Measurements from ENCODE around the gene FBXO9.
A peak's percentile ranks its signal among the peaks of the same experiment; 100 is the strongest.
"Not testable (repeated sequence)": the region's sequence is repeated elsewhere in the genome, so short reads cannot be mapped to it uniquely, and the experiment has no call there.

The FBXO9 gene

DNA sequence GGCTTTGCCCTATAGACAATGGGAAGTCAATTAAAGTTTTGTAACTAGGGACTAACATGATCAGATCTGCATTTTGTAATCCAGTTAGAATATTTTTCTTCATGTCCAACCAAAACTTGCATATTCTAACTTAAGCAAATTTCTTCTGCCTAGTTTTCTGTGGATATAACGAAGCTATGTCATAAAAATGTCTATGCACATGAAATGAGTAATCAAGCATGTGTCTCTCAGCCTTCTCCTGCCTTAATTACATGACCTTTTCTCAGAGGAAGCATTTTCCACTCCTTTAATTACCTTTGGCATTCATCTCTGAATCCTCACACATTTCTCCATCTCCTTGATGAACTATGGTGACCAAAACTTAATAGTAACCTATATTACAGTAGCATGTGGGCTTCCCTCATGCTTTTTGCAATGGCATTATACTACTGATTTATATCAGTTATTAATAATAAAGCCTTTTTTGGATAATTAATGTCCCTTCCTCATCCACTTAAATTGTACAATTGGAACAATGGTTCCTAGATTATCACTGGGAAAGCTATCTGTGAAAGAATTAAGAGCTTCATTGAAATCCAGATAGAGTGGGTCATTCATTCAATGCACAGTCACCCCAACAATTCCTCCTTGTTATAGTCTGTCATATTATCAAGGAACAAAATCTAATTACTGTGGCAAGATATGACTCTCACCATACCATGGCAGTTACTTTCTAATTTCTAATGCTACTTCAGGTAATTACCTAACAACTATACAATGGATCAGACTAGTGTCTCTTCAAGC is 19.1 kb upstream of the FBXO9 start:
- no peak overlapping the region for H3K4me3 ChIP-seq (ENCODE audit: low read depth, low read length)

- no peak overlapping the region for H3K4me3 ChIP-seq (ENCODE audit: low read depth, low read length)
These were observed 16.6 kb upstream of the FBXO9 start for GRCh38 chr6:53048431-53049195.

DNA sequence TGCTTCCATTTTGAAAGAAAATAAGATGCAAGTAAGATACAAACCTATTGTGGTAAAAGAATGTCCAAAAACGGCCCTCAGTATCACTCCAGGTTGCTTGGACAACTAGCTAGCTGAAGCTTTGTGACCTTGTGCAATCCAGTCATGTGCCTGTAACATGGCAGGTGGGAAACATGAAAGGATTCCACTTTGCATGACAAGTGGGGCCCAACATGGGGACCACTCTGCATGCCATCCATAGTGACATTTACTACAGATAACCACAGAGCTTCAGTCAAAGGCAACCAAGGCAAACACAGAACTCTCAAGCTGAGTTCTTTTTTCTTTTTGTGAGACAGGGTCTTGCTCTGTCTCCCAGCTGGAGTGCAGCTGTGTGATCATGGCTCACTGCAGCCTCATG is 15.8 kb upstream of the FBXO9 start:
- no peak overlapping the region for H3K4me3 ChIP-seq (ENCODE audit: low read depth, low read length)

DNA sequence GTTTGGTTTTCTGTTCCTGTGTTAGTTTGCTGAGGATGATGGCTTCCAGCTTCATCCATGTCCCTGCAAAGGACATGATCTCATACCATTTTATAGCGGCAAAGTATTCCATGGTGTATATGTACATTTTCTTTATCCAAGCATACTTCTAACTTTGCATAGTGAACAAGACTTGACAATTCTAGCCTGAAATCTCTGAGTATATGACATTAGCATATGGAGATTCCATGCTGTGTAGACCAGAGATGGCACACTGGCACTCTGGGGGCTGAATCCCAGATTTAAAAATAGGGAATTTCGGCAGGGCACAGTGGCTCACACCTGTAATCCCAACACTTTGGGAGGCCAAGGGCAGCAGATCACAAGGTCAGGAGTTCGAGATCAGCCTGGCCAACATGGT is 13.1 kb upstream of the FBXO9 start:
- not testable (repeated sequence) for H3K4me3 ChIP-seq (ENCODE audit: low read depth, low read length)

- no peak overlapping the region for H3K4me3 ChIP-seq (ENCODE audit: low read depth, low read length)
These were observed 10.7 kb upstream of the FBXO9 start for GRCh38 chr6:53054532-53054931.

- no peak overlapping the region for H3K4me3 ChIP-seq (ENCODE audit: low read depth, low read length)
These were observed 9.3 kb upstream of the FBXO9 start for GRCh38 chr6:53055873-53056272.

DNA sequence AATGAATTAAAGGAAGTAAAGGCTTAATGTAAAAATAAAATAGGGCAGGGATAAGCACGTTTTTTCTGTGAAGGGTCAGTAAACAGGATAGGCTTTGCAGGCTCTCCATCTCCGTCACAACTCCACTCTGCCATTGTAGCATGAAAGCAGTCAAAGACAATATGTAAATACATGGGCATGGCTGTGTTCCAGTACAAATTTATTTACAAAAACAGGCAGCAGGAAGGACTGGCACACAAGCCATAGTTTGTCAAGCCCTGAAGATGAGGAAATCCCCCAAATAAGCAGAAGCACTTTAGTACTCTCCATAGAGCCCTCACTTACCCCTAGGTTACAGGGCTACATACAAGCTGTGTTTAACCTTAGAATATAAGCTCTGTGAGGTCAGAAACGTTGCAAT is 8.9 kb upstream of the FBXO9 start:
- H3K4me3 ChIP-seq (ENCODE audit: low read depth, low read length) = no peak overlapping the region

- no peak overlapping the region for H3K4me3 ChIP-seq (ENCODE audit: low read depth, low read length)
These were observed 6.6 kb upstream of the FBXO9 start for GRCh38 chr6:53058388-53059195.

DNA sequence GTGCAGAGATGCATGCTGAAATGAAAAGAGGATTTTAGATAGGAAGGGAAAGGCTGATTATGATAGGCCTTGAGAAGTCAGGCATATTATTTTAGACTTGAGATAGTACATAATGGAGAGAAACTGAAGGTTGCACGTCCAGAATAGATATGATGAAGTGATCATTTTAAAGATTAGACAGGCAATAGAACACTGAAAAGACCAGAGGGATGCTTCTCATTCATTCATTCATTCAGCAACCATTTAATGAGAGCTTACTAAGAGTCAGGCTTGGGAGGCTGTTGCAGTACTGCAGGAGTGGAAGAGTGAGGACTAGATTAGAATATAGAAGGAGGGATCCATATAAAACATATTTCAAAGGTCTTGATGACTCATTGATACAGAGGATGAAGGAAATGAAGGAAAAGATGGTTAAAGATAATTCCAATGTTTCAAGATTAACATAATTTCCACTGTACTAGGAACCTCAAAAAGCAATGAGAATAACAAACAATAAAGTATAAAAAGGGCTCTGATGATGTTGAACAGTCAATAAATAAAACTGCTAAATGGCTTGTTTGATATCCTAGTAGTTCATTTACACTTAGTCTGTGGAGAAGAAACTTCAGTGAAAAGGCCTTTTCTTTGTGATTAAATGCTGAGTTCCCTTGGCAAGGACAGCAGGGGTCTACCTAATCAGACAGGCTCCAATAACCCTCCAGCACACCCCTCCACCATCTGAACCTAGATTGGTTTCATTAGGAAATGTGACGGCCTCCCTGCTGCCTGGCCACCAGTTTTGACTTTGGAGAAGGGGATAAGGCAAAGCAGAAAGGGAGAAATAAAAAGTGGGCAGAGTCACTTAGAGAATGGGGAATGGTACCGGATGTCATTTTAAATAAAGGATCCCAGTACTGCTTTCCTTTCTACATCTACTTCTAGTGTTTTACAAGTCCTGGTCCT is 5.3 kb upstream of the FBXO9 start:
- peak overlapping the region; percentile 75 for H3K4me3 ChIP-seq (ENCODE audit: low read depth, low read length)

DNA sequence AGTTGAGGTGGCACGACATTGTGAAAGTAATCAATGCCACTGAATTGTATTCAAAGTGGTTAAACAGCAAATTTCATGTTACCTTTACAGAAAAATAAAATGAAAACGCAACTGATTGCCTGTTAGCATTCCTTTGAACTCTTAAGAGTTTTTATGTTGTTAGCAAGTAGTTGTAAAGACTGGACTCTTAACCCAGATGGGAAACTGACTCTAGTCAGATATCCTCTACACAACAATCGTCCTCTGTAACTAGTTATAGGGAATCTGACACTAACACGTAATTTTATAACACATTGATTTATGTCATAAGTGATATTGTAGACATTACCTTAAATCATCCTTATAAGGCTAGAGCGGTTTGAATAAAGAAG is 3.0 kb upstream of the FBXO9 start:
- H3K4me3 ChIP-seq (ENCODE audit: low read depth, low read length) = peak overlapping the region; percentile 47

GRCh38 chr6:53064255-53064654 is 949 bp upstream of the FBXO9 start:
- not testable (repeated sequence) for H3K4me3 ChIP-seq (ENCODE audit: low read depth, low read length)

DNA sequence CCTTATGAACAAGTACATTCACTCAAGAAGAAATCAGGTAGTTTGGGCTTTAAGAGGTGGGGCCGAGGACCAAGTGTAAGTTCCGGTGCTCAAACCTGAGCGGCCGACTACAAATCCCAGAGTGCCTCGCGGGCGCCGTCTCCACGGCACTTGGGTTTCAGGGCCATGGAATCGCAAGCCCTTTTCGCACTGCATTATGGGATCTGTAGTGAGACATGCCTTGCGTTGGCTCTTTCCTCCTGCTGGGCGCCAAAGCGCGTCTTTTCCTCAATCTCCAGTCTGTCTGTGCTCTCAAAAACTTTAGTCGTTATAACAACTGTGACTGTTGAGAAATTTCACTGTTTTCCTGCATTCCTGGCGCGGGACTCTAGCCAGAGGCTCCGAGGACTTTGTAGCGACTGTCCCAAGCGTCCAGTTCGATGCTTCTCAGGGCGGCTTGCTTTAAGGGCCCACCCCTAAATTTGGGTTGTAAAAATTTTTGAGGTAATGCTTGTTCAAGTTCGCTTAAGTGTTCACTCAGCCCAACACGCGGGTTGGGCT is 408 bp upstream of the FBXO9 start:
- H3K4me3 ChIP-seq (ENCODE audit: low read depth, low read length) = peak overlapping the region; percentile 94

- peak overlapping the region; percentile 94 for H3K4me3 ChIP-seq (ENCODE audit: low read depth, low read length)
These were observed 843 bp downstream of the FBXO9 start for GRCh38 chr6:53066077-53066417.

DNA sequence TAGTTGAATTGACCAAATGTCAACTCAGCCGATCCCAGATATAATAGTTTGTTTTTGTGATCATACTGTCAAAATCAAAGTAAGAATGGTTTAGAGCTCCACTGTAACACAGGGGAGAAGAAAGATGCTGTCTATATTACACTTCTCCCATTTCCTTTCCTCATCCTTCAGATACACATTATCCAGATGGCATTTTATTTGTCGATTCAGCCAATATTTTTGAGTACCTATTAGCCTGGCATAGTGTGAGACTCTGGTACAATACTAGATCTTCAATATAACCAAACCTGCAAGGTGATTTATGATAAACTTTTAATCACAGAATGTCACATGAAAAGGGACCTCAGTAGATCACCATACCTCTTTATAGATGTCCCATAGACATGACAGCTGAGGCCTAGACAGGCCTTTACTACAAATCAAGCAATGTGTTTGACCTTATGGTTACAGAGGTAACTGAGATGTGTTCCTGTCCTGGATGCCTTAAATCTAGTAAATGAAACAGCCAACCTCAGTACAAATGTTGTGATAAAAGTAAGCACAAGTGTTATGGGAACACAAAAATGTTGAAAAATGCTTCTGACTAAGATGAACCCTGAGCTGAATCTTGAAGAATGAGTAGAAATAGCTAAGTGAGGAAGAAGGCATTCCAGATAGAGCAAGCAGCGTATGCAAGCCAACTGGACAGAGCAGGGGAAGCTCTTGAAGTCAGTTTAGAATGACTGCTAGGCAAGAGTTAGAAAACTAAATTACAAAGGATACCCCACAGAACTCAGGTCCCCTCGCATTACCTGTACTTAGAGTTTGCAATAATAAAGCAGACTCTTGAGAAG is 1.9 kb downstream of the FBXO9 start:
- no peak overlapping the region for H3K4me3 ChIP-seq (ENCODE audit: low read depth, low read length)

- no peak overlapping the region for H3K4me3 ChIP-seq (ENCODE audit: low read depth, low read length)
These were observed 2.7 kb downstream of the FBXO9 start for GRCh38 chr6:53067849-53068361.

- H3K4me3 ChIP-seq (ENCODE audit: low read depth, low read length) = no peak overlapping the region
These were observed 4.2 kb downstream of the FBXO9 start for GRCh38 chr6:53069427-53069826.

DNA sequence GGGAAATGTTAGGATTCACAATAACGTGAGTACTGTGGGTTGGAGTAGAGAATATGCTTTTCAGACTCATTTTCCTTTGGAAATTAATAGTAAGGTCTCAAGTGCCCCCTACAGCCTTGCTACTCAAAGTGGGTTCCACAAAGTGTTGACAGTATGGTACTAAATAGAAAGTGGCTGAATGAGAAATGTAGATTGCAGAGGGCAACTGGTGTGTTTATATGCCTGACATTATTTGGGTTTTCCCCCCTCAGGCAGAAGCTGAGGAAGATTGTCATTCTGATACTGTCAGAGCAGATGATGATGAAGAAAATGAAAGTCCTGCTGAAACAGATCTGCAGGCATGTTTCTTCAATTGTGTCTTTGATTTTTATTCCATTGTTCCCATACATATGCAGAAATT is 5.6 kb downstream of the FBXO9 start:
- H3K4me3 ChIP-seq (ENCODE audit: low read depth, low read length) = no peak overlapping the region

GRCh38 chr6:53074347-53074746 is 9.1 kb downstream of the FBXO9 start:
- H3K4me3 ChIP-seq (ENCODE audit: low read depth, low read length) = no peak overlapping the region

DNA sequence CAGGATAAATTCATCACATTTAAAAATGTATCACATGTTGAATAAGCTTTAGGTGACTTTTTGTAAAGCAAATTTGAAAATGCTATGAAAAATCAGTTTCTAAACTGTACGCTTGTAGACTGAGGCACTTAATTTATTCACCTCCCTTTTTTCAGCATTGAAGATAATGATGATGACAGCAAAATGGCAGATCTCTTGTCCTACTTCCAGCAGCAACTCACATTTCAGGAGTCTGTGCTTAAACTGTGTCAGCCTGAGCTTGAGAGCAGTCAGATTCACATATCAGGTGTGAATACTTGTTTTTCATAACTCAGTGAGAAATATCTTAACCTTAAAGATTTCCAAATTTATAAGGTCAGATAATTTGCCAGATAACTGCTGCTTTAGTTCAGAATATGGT is 15.6 kb downstream of the FBXO9 start:
- no peak overlapping the region for H3K4me3 ChIP-seq (ENCODE audit: low read depth, low read length)
